GM12878 (cell line): Measurements from ENCODE around the gene LPGAT1. TPM values are rescaled to one million over a fixed set of nuclear protein-coding genes. Genes with fewer than 3 reads are reported as not detected.

ENCODE experiments used
- ATAC-seq: fragments of 200-7000 bp; cut with Tn5 transposase; 3 replicates; pipeline ENCODE4 v1.9.1; 2020; ENCODE audit warnings: mild to moderate bottlenecking, moderate library complexity
- BruUV-seq: library from RNA; stranded (reverse); fragments of 400-500 nt; replicated peaks from 2 replicates; lab custom pipeline; 2021; lab: Mats Ljungman, UMichigan
- CTCF ChIA-PET: fragments of 300-600 bp; sonication (Branson Sonifier 250); formaldehyde crosslinking; extraction: SDS; loops from one replicate; lab custom pipeline; 2021; ENCODE audit warnings: inconsistent platforms; lab: Yijun Ruan, JAX
- POLR2A ChIA-PET: fragments of 350-600 bp; formaldehyde crosslinking; extraction: SDS; loops from one replicate; lab custom pipeline; 2021; ENCODE audit warnings: inconsistent platforms; lab: Charles Lee
- RAD21 ChIA-PET: fragments of 300-600 bp; sonication (Branson Sonifier 250); formaldehyde crosslinking; loops from one replicate; lab custom pipeline; 2023; ENCODE audit warnings: antibody characterized with exemption; ENCODE audit not compliant: unreplicated experiment; lab: Charles Lee
- SMC1A ChIA-PET: fragments of 300-600 bp; sonication (Branson Sonifier 250); formaldehyde crosslinking; loops from one replicate; lab custom pipeline; 2023; ENCODE audit not compliant: unreplicated experiment, uncharacterized antibody; lab: Charles Lee
- DNase-seq: peaks from one replicate; pipeline ENCODE4 v3.0.0-alpha.2; 2011; ENCODE audit warnings: low read depth, low spot score
- FAIRE-seq: peaks from 3 replicates; lab custom pipeline; 2011; peaks lifted over from hg19 to GRCh38; lab: Jason Lieb, UNC
- H2AFZ ChIP-seq: 2 replicates; pipeline ENCODE4 v1.6.0; 2011; ENCODE audit warnings: low read depth, low read length, control low read depth; ENCODE audit not compliant: control insufficient read depth
- H3K27ac ChIP-seq: 2 replicates; pipeline ENCODE4 v1.5.1; 2011; ENCODE audit warnings: control low read depth; ENCODE audit not compliant: control insufficient read depth, insufficient read depth
- H3K27me3 ChIP-seq, 2 experiments: replicated peaks in 1 of 2; 2 replicates each; pipeline versions ENCODE4 v1.6.0 to v1.6.1; 2011; ENCODE audit warnings: low read length in 1 of 2; ENCODE audit not compliant: control insufficient read depth in 2 of 2, insufficient read depth in 2 of 2
- H3K36me3 ChIP-seq, 2 experiments: 2 replicates each; pipeline ENCODE4 v1.5.1; 2011; ENCODE audit warnings: low read length in 1 of 2; ENCODE audit not compliant: control insufficient read depth in 2 of 2, insufficient read depth in 2 of 2
- H3K4me1 ChIP-seq: 2 replicates; pipeline ENCODE4 v1.6.1; 2011; ENCODE audit warnings: mild to moderate bottlenecking, low read length, moderate library complexity, mixed read lengths; ENCODE audit not compliant: control insufficient read depth, insufficient read depth
- H3K4me2 ChIP-seq: 2 replicates; pipeline ENCODE4 v1.6.0; 2011; ENCODE audit warnings: control low read depth; ENCODE audit not compliant: control insufficient read depth, insufficient read depth
- H3K4me3 ChIP-seq: fragments of 200-600 bp; sonication (generic); 2 replicates; pipeline ENCODE4 v1.5.1; 2016
- H3K79me2 ChIP-seq: 2 replicates; pipeline ENCODE4 v1.6.0; 2011; ENCODE audit warnings: low read length; ENCODE audit not compliant: control insufficient read depth, insufficient read depth
- H3K9ac ChIP-seq: 2 replicates; pipeline ENCODE4 v1.8.0; 2011; ENCODE audit warnings: low read length, control low read depth, mixed read lengths; ENCODE audit not compliant: control insufficient read depth, insufficient read depth
- H3K9me3 ChIP-seq: replicated peaks from 3 replicates; pipeline ENCODE4 v1.5.1; 2011; ENCODE audit warnings: mild to moderate bottlenecking, low read length; ENCODE audit not compliant: control insufficient read depth, insufficient read depth
- H4K20me1 ChIP-seq: 2 replicates; pipeline ENCODE4 v1.6.0; 2011; ENCODE audit not compliant: control insufficient read depth, insufficient read depth
- CBX5 ChIP-seq: sonication (generic); IDR thresholded peaks from 2 replicates; pipeline ENCODE4 v1.6.1; 2016; ENCODE audit warnings: low read depth, moderate library complexity, mild to moderate bottlenecking, inconsistent platforms
- HCFC1 ChIP-seq: fragments of 150-350 bp; IDR thresholded peaks from 2 replicates; pipeline ENCODE4 v1.6.1; 2014; ENCODE audit warnings: low read length
- HDGF ChIP-seq: fragments of 450-650 bp; IDR thresholded peaks from 2 replicates; pipeline ENCODE4 v1.6.1; 2016; ENCODE audit warnings: antibody characterized with exemption
- MEF2A ChIP-seq: IDR thresholded peaks from 2 replicates; pipeline ENCODE4 v1.6.1; 2011; ENCODE audit warnings: low read depth, mild to moderate bottlenecking, low read length, moderate library complexity; ENCODE audit not compliant: insufficient read depth
- SMAD1 ChIP-seq: fragments of 450-650 bp; IDR thresholded peaks from 2 replicates; pipeline ENCODE4 v1.6.1; 2018; ENCODE audit warnings: mild to moderate bottlenecking, low read depth; ENCODE audit not compliant: partially characterized antibody
- TARDBP ChIP-seq: IDR thresholded peaks from 2 replicates; pipeline ENCODE4 v1.6.1; 2016; ENCODE audit warnings: borderline replicate concordance
- WGBS: methylation state at CpG from one replicate; pipeline ENCODE4 v1.1.6; 2016; ENCODE audit warnings: low lambda C conversion rate; ENCODE audit not compliant: insufficient replicate concordance, insufficient coverage; ENCODE audit errors: missing lambda C conversion rate; 5-methylcytosine and 5-hydroxymethylcytosine counted together
- in situ Hi-C: fragments of 300-500 bp; cut with MboI; formaldehyde crosslinking; loops from 9 replicates; pipeline ENCODE4 v1.14.3; 2018; ENCODE audit warnings: mixed read lengths
- intact Hi-C: fragments of 100-400 bp; cut with micrococcal nuclease; formaldehyde crosslinking; loops from one replicate; pipeline ENCODE4 v1.14.2; 2022; ENCODE audit not compliant: unreplicated experiment
- polyA plus RNA-seq, 11 experiments: library from polyadenylated mRNA; depleted of rRNA in 4 of 11; unstranded in 6 of 11; stranded (reverse) in 5 of 11; fragments of >200 nt; fragmentation: Nextera tagmentation in 4 of 11; fragmentation: Illumina TruSeq in 1 of 11; extraction: Ambion mirVana in 4 of 11; extraction: Trizol in 1 of 11; gene quantifications; 1 replicate in 1 of 11; 2 replicates in 10 of 11; pipeline versions ENCODE4 v1.2.1 to v1.2.3, GENCODE V29; 2011 to 2016; ENCODE audit warnings: inconsistent platforms in 2 of 11, missing spikeins in 2 of 11, low read depth in 1 of 11
- total RNA-seq, 4 experiments: library from RNA; depleted of rRNA in 3 of 4; stranded (reverse); fragments of >200 nt in 3 of 4; fragmentation: Illumina TruSeq in 1 of 4; extraction: Trizol in 1 of 4; gene quantifications; 2 replicates each; pipeline versions ENCODE4 v1.2.1 to v1.2.3, GENCODE V29; 2013 to 2021
- TF ChIP-seq, protein P1 (sequence below): IDR thresholded peaks from 2 replicates; pipeline ENCODE4 v1.6.1; 2012; ENCODE audit warnings: mild to moderate bottlenecking, low read depth, low read length

LPGAT1 gene
- total and polyA plus RNA-seq, 10 of the 15 experiments (the other 5 are each of a cell fraction or from before 2014, with no cell fraction given) = 5.8 to 40.6 (median 19.2) TPM

DNA sequence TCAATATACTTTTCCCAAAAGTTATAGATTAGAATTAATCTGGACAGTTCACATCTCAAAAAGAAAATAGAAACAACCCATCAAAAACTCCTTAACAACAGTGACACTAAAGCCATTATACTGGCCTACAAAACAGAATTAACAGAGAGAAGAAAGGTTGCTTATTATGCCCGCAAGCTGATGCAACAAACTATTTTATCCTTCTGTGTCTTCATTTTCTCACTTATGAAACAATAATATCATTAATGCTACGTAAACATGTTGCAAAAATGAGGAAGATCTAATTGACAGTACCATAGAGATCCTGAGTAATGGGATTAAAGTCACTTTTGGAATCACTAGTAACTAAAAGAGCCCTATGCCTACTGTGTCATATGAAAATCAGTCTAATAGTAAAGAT is 32.6 kb downstream of the LPGAT1 start:
- BruUV-seq = no TSS peak
- Histone ChIP-seq H3K9ac (no peak overlapping the region), H2AFZ (no peak overlapping the region), H3K27ac (no peak overlapping the region), H3K4me3 (no peak overlapping the region), H4K20me1 (no peaks in the 10 kb centered on the region), H3K27me3 (no peaks in the 10 kb centered on the region), H3K9me3 (no peaks in the 10 kb centered on the region; the same call in 2 of the 3 replicates), H3K79me2 (peaks cover 15% of the 10 kb centered on the region), H3K36me3 (peaks cover 0 to 2% of the 10 kb centered on the region in 2 experiments; a peak in 3 of 4 replicates), H3K4me1 (no peaks in the 10 kb centered on the region), H3K4me2 (no peak overlapping the region)
- ChIA-PET SMC1A (interaction anchor here (1.0 to 2.8 kb wide), 8 partner anchors 9 to 153 kb away, joined by 3 to 16 read pairs (median 4); no protein-coding TSS in a partner anchor), RAD21 (interaction anchor here (1.1 to 1.4 kb wide), 2 partner anchors 9 to 237 kb away, joined by 3 to 4 read pairs; partner anchors contain the start of gene INTS7), POLR2A (no interaction called here), CTCF (interaction anchor here (1.2 kb wide), 1 partner anchor 237 kb away, joined by 3 read pairs; the partner anchor contains the start of genes DTL and INTS7)
- intact Hi-C loops = no loop called here
- ATAC-seq (no peak), DNase-seq (no peak), FAIRE-seq (peak; percentile 69)
- in situ Hi-C loops = no loop called here
- TF ChIP-seq TARDBP (no peak), MEF2A (no peak), SMAD1 (no peak), HCFC1 (no peak), HDGF (no peak), CBX5 (no peak)
- TF ChIP-seq, protein P1, sequence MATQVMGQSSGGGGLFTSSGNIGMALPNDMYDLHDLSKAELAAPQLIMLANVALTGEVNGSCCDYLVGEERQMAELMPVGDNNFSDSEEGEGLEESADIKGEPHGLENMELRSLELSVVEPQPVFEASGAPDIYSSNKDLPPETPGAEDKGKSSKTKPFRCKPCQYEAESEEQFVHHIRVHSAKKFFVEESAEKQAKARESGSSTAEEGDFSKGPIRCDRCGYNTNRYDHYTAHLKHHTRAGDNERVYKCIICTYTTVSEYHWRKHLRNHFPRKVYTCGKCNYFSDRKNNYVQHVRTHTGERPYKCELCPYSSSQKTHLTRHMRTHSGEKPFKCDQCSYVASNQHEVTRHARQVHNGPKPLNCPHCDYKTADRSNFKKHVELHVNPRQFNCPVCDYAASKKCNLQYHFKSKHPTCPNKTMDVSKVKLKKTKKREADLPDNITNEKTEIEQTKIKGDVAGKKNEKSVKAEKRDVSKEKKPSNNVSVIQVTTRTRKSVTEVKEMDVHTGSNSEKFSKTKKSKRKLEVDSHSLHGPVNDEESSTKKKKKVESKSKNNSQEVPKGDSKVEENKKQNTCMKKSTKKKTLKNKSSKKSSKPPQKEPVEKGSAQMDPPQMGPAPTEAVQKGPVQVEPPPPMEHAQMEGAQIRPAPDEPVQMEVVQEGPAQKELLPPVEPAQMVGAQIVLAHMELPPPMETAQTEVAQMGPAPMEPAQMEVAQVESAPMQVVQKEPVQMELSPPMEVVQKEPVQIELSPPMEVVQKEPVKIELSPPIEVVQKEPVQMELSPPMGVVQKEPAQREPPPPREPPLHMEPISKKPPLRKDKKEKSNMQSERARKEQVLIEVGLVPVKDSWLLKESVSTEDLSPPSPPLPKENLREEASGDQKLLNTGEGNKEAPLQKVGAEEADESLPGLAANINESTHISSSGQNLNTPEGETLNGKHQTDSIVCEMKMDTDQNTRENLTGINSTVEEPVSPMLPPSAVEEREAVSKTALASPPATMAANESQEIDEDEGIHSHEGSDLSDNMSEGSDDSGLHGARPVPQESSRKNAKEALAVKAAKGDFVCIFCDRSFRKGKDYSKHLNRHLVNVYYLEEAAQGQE = no peak
- WGBS = 72% methylated on average over 2 of the region's 2 CpGs
